Activated gamma-delta T cell (primary cell): ENCODE data around the gene PDE6C.

ENCODE experiments used
- DNase-seq: peaks from one replicate; lab custom pipeline; 2025; lab: John Stamatoyannopoulos, UW

PDE6C gene

DNA sequence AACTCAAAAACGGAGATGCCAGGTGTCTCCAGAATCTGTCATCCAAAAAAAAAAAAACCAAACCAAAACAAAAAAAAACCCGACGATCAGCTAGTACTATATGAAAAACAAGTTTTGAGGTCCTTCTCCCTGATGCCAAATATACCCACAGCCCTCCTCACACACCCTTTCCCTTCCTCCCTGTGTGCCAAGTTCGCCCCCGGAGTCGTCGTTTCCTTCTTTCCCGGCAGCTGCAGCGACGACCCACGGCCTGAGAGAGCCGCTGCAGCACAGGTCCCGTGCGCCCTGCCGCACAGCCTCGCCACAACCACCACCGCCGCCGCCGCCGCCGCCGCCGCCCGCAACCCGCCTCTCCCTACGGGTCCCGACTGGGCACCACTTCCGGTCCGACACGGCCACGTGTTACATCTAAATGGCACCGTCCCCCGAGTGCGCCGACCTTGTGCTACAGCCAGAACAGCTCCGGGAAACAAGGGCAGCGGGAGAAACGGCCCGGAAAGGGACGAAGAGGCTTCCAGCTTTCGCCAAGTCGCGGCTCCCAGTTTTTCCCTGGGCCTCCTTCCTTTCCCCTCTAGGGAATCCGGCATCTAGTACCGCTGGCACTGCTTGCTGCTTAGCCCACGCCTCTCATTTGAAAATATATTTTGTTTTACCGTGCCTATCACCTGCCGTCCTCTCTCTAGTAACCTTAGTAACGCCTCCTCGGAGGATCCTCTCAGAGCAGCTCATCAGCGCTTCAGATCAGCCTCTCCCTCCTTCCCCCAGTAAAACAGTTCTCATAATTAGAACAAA is 90.1 kb downstream of the PDE6C start, which contains the start of gene FRA10AC1:
Gene FRA10AC1, minus strand, starts transcription at position 383 of the 792 bp plus-strand sequence. CDS start 2,486 bp downstream, outside the sequence.
- DNase-seq, result peak; percentile 59

GRCh38 chr10:93703066-93703465 is 90.7 kb downstream of the PDE6C start:
- no peak for DNase-seq

DNA sequence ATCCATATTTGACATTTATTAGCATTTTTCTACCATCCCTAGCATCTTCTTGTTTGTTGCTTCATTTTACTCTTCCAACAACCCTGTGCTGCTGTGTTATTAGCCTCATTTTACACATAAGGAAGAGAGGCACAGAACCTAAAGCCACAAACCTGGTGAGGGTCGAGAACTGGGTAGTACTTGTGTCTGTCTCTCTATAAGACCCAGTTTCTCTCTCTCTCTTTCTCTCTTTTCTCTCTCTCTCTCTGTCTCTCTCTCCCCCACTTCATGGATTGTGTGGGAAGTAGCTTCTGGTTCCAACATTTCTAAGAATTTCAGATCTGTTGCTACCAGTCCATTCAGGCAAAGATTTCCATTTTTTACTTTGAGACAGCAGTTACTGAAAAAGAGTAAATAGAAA is 91.5 kb downstream of the PDE6C start:
- no peak for DNase-seq

DNA sequence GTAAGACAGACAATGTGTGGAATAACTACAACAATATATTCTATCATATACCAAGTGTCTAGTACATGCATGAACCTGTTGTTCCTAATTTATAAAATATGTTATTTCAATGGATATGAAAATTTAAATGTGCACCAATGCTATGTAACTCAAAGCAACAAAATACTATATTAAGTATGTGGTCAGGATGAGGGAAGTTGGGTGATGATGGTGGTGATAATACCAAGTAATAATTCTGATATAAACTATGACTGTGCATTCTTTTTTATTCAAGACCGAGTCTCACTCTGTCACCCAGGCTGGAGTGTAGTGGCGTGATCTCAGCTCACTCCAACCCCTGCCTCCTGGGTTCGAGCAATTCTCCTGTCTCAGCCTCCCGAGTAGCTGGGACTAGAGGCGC is 92.1 kb downstream of the PDE6C start:
- no peak for DNase-seq

- no peak for DNase-seq
Measured at GRCh38 chr10:93707623-93708022, 95.3 kb downstream of the PDE6C start.

DNA sequence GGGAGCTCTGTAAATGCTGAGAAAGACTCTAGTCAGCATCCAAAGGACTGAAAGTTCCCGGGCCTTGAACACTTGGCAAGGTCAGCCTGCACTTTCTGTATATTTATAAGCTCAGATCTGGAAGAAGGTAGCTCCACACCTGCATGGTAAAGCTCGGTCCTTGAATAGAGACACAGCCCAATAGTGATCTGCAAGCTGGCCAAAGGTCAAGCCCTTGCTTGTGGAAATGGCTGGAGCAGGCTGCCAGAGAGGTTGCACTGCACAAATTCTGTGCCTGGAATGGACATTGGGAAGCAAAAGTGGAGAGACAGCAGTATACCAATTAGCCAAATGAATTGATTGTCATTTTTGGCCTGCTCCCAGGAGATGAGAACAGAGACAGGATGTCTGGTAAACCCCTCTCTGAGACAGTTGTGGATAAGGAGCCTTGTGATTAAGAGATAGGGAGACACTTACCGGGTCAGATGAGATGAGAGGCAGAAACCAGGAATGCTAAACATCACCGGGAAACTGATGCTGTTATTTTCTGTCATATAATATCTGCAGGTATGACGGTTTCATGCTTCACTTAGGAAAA is 98.1 kb downstream of the PDE6C start:
- DNase-seq, result no peak

GRCh38 chr10:93711891-93712290 is 99.6 kb downstream of the PDE6C start:
- no peak for DNase-seq

DNA sequence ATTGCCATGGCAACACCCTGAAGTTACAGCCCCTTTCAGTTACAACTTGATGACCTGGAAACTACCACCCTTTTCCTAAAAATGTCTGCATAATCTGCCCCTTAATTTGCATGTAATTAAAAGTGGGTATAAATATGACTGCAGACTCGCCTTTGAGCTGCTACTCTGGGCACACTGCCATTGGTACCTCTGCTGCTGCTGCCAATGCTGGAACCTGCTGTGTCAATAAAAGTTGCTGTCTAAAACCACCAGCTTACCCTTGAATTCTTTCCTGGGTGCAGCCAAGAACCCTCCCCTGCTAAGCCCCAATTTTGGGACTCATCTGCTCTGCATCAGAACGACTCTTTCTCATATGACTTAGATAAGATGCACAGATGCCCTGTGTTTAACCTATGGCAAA is 100.3 kb downstream of the PDE6C start:
- no peak for DNase-seq

DNA sequence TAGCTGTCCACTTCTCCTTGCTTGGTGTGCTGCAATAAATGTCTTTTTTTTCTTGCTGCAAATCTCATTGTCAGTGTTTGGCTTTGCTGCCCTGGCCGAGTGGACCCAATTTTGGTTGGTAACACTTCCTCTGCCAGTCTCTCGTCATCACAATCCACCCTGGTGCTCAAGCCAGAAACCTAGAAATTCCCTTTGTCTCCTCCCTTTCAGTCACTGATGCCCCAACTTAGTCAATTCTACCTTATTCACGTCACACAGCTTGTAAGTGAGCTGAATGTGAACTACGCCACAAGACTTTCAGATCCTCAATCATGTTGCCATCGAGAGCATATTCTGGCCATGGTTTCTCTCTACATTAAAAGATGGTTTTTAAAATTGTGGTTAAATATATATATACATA is 103.0 kb downstream of the PDE6C start:
- no peak for DNase-seq
